ENCODE data around the gene LRPAP1. TPM values are rescaled to one million over a fixed set of nuclear protein-coding genes. Genes with fewer than 3 reads are reported as not detected.

The LRPAP1 gene
- total and polyA plus RNA-seq, 2 experiments from 2014 or later = 63.0 to 82.5 TPM

DNA sequence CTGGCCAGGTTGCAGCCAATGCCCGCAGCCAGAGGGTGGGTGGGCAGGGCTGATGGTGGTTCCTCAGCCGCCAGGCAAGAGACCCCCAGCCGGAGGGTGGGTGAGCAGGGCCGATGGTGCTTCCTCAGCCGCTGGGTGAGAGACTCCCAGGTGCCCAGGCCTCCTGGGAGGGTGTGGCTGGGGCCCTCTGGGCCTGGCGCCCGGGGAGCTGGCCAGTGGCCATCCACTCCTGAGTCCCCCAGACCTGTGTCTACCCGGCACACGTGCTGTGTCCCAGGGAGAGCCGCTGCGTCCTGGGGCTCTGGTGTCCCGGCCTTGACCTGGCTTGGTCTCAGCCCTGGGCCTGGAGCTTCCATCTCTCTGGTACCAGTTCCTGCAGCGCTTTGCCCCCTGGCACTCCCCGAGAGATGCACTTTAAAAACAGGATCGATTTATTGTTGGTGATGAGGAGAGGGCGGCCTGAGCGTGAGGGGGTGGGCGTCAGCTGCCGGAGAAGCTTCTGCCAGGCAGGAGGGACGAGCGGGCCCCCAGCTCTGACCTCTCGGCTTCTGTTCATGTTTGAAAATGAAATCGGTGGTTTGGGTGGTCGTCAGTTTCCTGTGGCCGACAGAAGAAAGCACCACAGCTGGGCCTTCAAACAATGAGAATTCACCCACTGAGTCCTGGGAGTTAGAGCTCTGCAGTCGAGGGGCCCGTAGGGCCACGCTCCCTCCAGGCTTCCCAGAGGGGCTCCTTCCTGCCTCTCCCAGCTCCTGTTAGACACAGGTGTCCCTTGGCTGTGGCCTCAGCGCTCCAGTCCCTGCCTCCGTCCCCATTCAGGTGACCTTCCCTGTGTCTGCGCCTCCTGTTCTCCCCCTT lies 62.6 kb downstream of the LRPAP1 start (continued):
- TF ChIP-seq ZNF462 (CRISPR knock-in tag; IDR thresholded peaks at IDR 0.05) = no peak
- no peak for TF ChIP-seq CTCF (conservative IDR thresholded peaks at IDR 0.05; ENCODE audit: low read depth in 2 of 2)
- no peak for TF ChIP-seq REST (IDR thresholded peaks at IDR 0.05; ENCODE audit: unreplicated experiment)
